SU-DHL-6 (cell line): ENCODE data around the gene GPR148.

Source experiments
- H2AFZ ChIP-seq: fragments of 200-600 bp; sonication (generic); 2 replicates; pipeline ENCODE4 v1.6.1; 2014; ENCODE audit warnings: low read depth, mild to moderate bottlenecking, moderate library complexity, mixed read lengths, antibody characterized with exemption, low read length; ENCODE audit not compliant: severe bottlenecking
- H3F3A ChIP-seq: fragments of 200-600 bp; shearing (Covaris generic); 2 replicates; pipeline ENCODE4 v1.6.0; 2016; ENCODE audit warnings: antibody characterized with exemption, mild to moderate bottlenecking; ENCODE audit not compliant: insufficient read depth
- H3K27ac ChIP-seq: fragments of 200-600 bp; sonication (generic); 2 replicates; pipeline ENCODE4 v1.5.1; 2016; ENCODE audit warnings: low read depth, mild to moderate bottlenecking, low read length, moderate library complexity, mixed read lengths
- H3K27me3 ChIP-seq: fragments of 200-600 bp; sonication (generic), shearing (Covaris generic); 2 replicates; pipeline ENCODE4 v1.6.0; 2014; ENCODE audit warnings: mild to moderate bottlenecking, low read length
- H3K36me3 ChIP-seq: fragments of 200-600 bp; sonication (generic); 2 replicates; pipeline ENCODE4 v1.6.1; 2014; ENCODE audit warnings: mild to moderate bottlenecking, low read length, mixed read lengths
- H3K4me2 ChIP-seq: fragments of 300-600, 200-600 bp; shearing (Covaris generic), sonication (generic); 2 replicates; pipeline ENCODE4 v1.6.0; 2014; ENCODE audit warnings: low read length, low read depth, mild to moderate bottlenecking; ENCODE audit not compliant: poor library complexity, severe bottlenecking
- H3K4me3 ChIP-seq: fragments of 200-600 bp; sonication (generic); 2 replicates; pipeline ENCODE4 v1.5.1; 2014; ENCODE audit warnings: antibody characterized with exemption, low read length, mild to moderate bottlenecking, mixed read lengths; ENCODE audit not compliant: insufficient read depth, poor library complexity, severe bottlenecking
- H3K79me2 ChIP-seq: fragments of 200-600 bp; sonication (generic); 2 replicates; pipeline ENCODE4 v1.6.1; 2014; ENCODE audit warnings: mild to moderate bottlenecking, low read length, moderate library complexity; ENCODE audit not compliant: insufficient read depth
- H3K9ac ChIP-seq: fragments of 200-600 bp; sonication (generic); 2 replicates; pipeline ENCODE4 v1.7.0; 2014; ENCODE audit warnings: mild to moderate bottlenecking, low read length
- H3K9me2 ChIP-seq: fragments of 200-600 bp; sonication (generic); replicated peaks from 2 replicates; pipeline ENCODE4 v1.6.1; 2014; ENCODE audit warnings: low read length; ENCODE audit not compliant: insufficient read depth
- H3K9me3 ChIP-seq: fragments of 200-600 bp; sonication (generic); 2 replicates; pipeline ENCODE4 v1.6.1; 2014; ENCODE audit warnings: low read length, mixed read lengths; ENCODE audit not compliant: insufficient read depth
- H4K20me1 ChIP-seq: fragments of 200-600 bp; sonication (generic); 2 replicates; pipeline ENCODE4 v1.6.1; 2014; ENCODE audit warnings: low read depth, mild to moderate bottlenecking, antibody characterized with exemption, low read length, moderate library complexity, mixed read lengths
- EZH2phosphoT487 ChIP-seq: fragments of 200-600 bp; sonication (generic), shearing (Covaris generic); conservative IDR thresholded peaks from 2 replicates; pipeline ENCODE4 v1.6.1; 2018; ENCODE audit warnings: mild to moderate bottlenecking, antibody characterized with exemption, low read length, moderate library complexity, mixed read lengths
- TF ChIP-seq, protein P1 (sequence below): fragments of 200-600 bp; sonication (generic); IDR thresholded peaks from one replicate; pipeline ENCODE4 v1.5.1; 2017; ENCODE audit warnings: antibody characterized with exemption, mild to moderate bottlenecking, low read length, moderate library complexity; ENCODE audit not compliant: insufficient read depth, poor library complexity, severe bottlenecking

Gene GPR148

DNA sequence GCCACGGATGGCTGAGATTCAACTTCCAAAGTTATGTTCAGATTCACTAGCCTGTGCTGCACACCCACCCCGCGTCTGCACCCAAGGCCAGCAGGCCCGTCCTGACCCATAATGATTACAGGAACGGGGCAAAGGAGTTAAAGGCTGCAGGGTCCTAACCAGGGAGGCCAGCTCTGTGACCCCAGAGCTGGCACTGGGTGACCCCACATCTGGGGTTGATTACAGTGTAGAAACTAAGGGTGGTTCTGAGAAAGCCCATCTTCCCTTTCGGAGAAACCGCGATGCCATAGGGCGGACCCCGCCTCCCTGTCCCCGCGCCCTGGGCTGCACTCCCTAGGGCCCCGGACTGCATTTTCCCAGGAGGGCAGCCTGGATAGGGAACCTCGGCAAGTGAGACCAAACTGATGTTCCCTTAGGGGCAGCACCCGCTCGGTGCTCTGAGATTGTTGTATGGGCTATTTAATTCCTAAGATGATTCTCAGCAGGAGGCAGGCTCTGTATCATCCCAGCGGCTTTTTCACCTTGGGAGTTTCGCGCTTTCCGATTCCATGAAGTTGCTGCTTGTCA is 2.2 kb upstream of the GPR148 start:
- Histone ChIP-seq H2AFZ (no peak overlapping the region), H3K9me3 (no peaks in the 10 kb centered on the region), H4K20me1 (no peaks in the 10 kb centered on the region), H3K27ac (no peak overlapping the region), H3K4me3 (no peak overlapping the region), H3K79me2 (no peaks in the 10 kb centered on the region), H3F3A (no peaks in the 10 kb centered on the region), H3K36me3 (no peaks in the 10 kb centered on the region), H3K9me2 (no peaks in the 10 kb centered on the region), H3K27me3 (no peaks in the 10 kb centered on the region), H3K9ac (no peak overlapping the region), H3K4me2 (peak overlapping the region; percentile 37)
- TF ChIP-seq EZH2phosphoT487 = no peak
- TF ChIP-seq, protein P1, sequence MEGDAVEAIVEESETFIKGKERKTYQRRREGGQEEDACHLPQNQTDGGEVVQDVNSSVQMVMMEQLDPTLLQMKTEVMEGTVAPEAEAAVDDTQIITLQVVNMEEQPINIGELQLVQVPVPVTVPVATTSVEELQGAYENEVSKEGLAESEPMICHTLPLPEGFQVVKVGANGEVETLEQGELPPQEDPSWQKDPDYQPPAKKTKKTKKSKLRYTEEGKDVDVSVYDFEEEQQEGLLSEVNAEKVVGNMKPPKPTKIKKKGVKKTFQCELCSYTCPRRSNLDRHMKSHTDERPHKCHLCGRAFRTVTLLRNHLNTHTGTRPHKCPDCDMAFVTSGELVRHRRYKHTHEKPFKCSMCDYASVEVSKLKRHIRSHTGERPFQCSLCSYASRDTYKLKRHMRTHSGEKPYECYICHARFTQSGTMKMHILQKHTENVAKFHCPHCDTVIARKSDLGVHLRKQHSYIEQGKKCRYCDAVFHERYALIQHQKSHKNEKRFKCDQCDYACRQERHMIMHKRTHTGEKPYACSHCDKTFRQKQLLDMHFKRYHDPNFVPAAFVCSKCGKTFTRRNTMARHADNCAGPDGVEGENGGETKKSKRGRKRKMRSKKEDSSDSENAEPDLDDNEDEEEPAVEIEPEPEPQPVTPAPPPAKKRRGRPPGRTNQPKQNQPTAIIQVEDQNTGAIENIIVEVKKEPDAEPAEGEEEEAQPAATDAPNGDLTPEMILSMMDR = no peak

DNA sequence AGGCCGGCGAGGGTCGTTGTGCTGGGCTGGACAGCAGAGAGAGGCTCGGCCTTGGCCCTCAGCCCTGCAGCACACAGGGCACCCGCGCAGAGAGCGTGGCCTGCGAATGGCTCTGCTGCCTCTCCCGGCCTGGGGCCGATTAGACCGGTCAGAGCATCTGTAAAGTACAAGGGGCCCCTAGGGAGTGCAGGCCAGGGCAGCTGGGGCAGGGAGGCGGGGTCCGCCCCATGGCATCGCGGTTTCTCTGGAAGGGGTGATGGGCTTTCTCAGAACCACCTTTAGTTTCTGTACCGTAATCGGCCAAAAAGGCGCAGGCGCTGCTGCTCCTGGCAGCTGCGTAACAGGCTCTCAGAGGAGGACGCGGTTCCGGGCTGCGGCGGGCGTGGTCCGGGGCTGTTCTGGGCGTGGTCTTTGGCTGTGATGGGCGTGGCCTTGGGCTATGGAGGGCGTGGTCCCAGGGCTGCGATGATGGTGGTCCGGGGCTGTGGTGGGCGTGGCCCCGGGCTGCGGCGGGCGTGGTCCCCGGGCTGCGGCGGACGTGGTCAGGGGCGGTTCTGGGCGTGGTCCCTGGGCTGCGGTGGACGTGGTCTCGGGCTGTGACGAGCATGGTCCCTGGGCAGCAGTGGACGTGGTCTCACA is 1.5 kb upstream of the GPR148 start:
- Histone ChIP-seq H3K27me3 (no peaks in the 10 kb centered on the region), H3K79me2 (no peaks in the 10 kb centered on the region), H3K36me3 (no peaks in the 10 kb centered on the region), H3K4me2 (peak overlapping the region; percentile 37), H4K20me1 (no peaks in the 10 kb centered on the region), H3K27ac (no peak overlapping the region), H3K4me3 (no peak overlapping the region), H3K9ac (no peak overlapping the region), H3F3A (no peaks in the 10 kb centered on the region), H3K9me3 (no peaks in the 10 kb centered on the region), H3K9me2 (no peaks in the 10 kb centered on the region), H2AFZ (no peak overlapping the region)
- TF ChIP-seq EZH2phosphoT487 = no peak
- TF ChIP-seq, protein P1 = no peak

DNA sequence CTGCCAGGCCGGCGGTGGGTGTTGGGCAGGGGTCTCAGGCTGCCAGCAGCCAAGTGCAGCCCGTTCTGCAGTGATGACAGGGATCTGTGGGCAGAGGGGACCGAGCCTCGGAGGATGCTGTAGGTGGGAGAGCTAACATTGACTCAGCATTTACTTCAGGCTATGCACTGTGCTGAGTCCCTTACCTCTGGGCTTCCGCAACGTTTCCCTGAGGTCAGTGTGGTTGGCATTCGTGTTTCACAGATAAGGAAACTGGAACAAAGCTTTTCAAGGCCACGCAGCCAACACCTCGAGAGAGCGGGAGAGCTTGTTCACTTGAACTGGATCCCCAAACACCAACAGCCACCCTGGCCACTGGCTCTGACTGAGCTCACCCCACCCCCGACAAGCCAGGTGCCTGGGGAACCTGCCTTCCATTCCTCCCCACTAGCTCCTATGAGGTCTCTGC is 839 bp upstream of the GPR148 start:
- Histone ChIP-seq H3K36me3 (no peaks in the 10 kb centered on the region), H3K9me3 (no peaks in the 10 kb centered on the region), H3K4me2 (no peak overlapping the region), H3K9me2 (no peaks in the 10 kb centered on the region), H3K27me3 (no peaks in the 10 kb centered on the region), H3F3A (no peaks in the 10 kb centered on the region), H4K20me1 (no peaks in the 10 kb centered on the region), H2AFZ (no peak overlapping the region), H3K27ac (no peak overlapping the region), H3K79me2 (no peaks in the 10 kb centered on the region), H3K4me3 (no peak overlapping the region), H3K9ac (no peak overlapping the region)
- TF ChIP-seq, protein P1 = no peak
- no peak for TF ChIP-seq EZH2phosphoT487
